Endothelial cell of umbilical vein (primary cell): ENCODE measurements around the gene MTG1. TPM values are rescaled to one million over a fixed set of nuclear protein-coding genes. Genes with fewer than 3 reads are reported as not detected.
"Not testable (repeated sequence)": the region's sequence is repeated elsewhere in the genome, so short reads cannot be mapped to it uniquely, and the experiment has no call there.

Source experiments
- BruUV-seq: library from RNA; stranded (reverse); fragments of 400-500 nt; replicated peaks from 2 replicates; lab custom pipeline; 2021; lab: Mats Ljungman, UMichigan
- CTCF ChIA-PET: fragments of 300-600, 350-600 bp; sonication (Branson Sonifier 250); formaldehyde crosslinking; loops from one replicate; lab custom pipeline; 2021; ENCODE audit warnings: antibody characterized with exemption, inconsistent platforms; lab: Charles Lee
- POLR2A ChIA-PET: fragments of 300-600, 350-600 bp; sonication (Branson Sonifier 250); formaldehyde crosslinking; loops from one replicate; lab custom pipeline; 2021; ENCODE audit warnings: antibody characterized with exemption, inconsistent platforms; lab: Charles Lee
- DNase-seq: peaks from one replicate; pipeline ENCODE4 v3.0.0-alpha.2; 2011; ENCODE audit warnings: low read depth, low spot score
- FAIRE-seq: peaks from 2 replicates; lab custom pipeline; 2011; peaks lifted over from hg19 to GRCh38; lab: Jason Lieb, UNC
- H2AFZ ChIP-seq: 2 replicates; pipeline ENCODE4 v1.6.0; 2012; ENCODE audit warnings: low read depth, low read length, control low read depth, inconsistent platforms
- H3K27ac ChIP-seq: 2 replicates; pipeline ENCODE4 v1.5.1; 2011; ENCODE audit warnings: low read depth, mild to moderate bottlenecking, control low read depth, low read length, moderate library complexity; ENCODE audit not compliant: insufficient read depth
- H3K27me3 ChIP-seq, 2 experiments: 2 replicates each; pipeline versions ENCODE4 v1.6.0 to v1.6.1; 2011; ENCODE audit warnings: low read length in 2 of 2, mixed read lengths in 1 of 2; ENCODE audit not compliant: control insufficient read depth in 2 of 2, insufficient read depth in 2 of 2
- H3K36me3 ChIP-seq, 2 experiments: 2 replicates in 1 of 2; 3 replicates in 1 of 2; pipeline ENCODE4 v1.5.1; 2011; ENCODE audit warnings: low read length in 2 of 2, mild to moderate bottlenecking in 1 of 2, moderate library complexity in 1 of 2; ENCODE audit not compliant: control insufficient read depth in 2 of 2, insufficient read depth in 2 of 2; ENCODE audit errors: extremely low read depth in 1 of 2
- H3K4me1 ChIP-seq: 3 replicates; pipeline ENCODE4 v1.5.1; 2011; ENCODE audit warnings: mild to moderate bottlenecking, low read length; ENCODE audit not compliant: control insufficient read depth, insufficient read depth; ENCODE audit errors: extremely low read depth
- H3K4me2 ChIP-seq: 2 replicates; pipeline ENCODE4 v1.6.1; 2011; ENCODE audit warnings: low read length, control low read depth, mixed read lengths; ENCODE audit not compliant: insufficient read depth
- H3K4me3 ChIP-seq, 3 experiments: fragments of 200-600 bp in 1 of 3; sonication (generic), shearing (Covaris generic) in 1 of 3; replicated peaks in 1 of 3; 2 replicates each; pipeline ENCODE4 v1.5.1; 2011 to 2016; ENCODE audit warnings: control low read depth in 3 of 3, low read length in 3 of 3, mild to moderate bottlenecking in 2 of 3, inconsistent platforms in 1 of 3, low read depth in 1 of 3, moderate library complexity in 1 of 3; ENCODE audit not compliant: insufficient read depth in 1 of 3
- H3K79me2 ChIP-seq: 2 replicates; pipeline ENCODE4 v1.6.0; 2012; ENCODE audit warnings: low read length, inconsistent platforms; ENCODE audit not compliant: control insufficient read depth, insufficient read depth
- H3K9ac ChIP-seq: replicated peaks from 2 replicates; pipeline ENCODE3; 2011; ENCODE audit warnings: low read length, control low read depth; ENCODE audit not compliant: insufficient read depth; ENCODE audit errors: extremely low read depth
- H3K9me1 ChIP-seq: replicated peaks from 3 replicates; pipeline ENCODE4 v1.6.0; 2011; ENCODE audit warnings: mild to moderate bottlenecking, low read length; ENCODE audit not compliant: control insufficient read depth, insufficient read depth; ENCODE audit errors: extremely low read depth
- H3K9me3 ChIP-seq: replicated peaks from 2 replicates; pipeline ENCODE4 v1.5.1; 2012; ENCODE audit warnings: low read length, inconsistent platforms; ENCODE audit not compliant: control insufficient read depth, insufficient read depth
- H4K20me1 ChIP-seq: replicated peaks from 2 replicates; pipeline ENCODE3; 2011; ENCODE audit warnings: mild to moderate bottlenecking, low read length; ENCODE audit not compliant: control insufficient read depth, insufficient read depth; ENCODE audit errors: extremely low read depth
- CTCF ChIP-seq, 2 donors: IDR thresholded peaks; 1 replicate in 1 of 2; 2 replicates in 1 of 2; pipeline ENCODE4 v1.5.1; 2011; ENCODE audit warnings: low read length in 2 of 2, mild to moderate bottlenecking in 2 of 2, moderate library complexity in 2 of 2, control low read depth in 1 of 2, inconsistent platforms in 1 of 2, low read depth in 1 of 2; ENCODE audit not compliant: insufficient read depth in 1 of 2; ENCODE audit errors: extremely low read depth in 1 of 2
- EZH2 ChIP-seq: IDR thresholded peaks from 2 replicates; pipeline ENCODE4 v1.6.1; 2012; ENCODE audit warnings: borderline replicate concordance, low read depth, mild to moderate bottlenecking, moderate library complexity, low read length, inconsistent platforms; ENCODE audit not compliant: severe bottlenecking
- FOS ChIP-seq: IDR thresholded peaks from 2 replicates; pipeline ENCODE4 v1.6.1; 2011; ENCODE audit warnings: mild to moderate bottlenecking, low read length, moderate library complexity, borderline replicate concordance; ENCODE audit not compliant: insufficient read depth
- GATA2 ChIP-seq: IDR thresholded peaks from 2 replicates; pipeline ENCODE4 v1.7.0; 2011; ENCODE audit warnings: low read depth, mild to moderate bottlenecking, moderate library complexity, mixed read lengths, low read length; ENCODE audit not compliant: insufficient read length, insufficient read depth
- MAX ChIP-seq: IDR thresholded peaks from 2 replicates; pipeline ENCODE4 v1.6.1; 2011; ENCODE audit not compliant: insufficient read depth, insufficient read length
- MYC ChIP-seq: IDR thresholded peaks from one replicate; pipeline ENCODE4 v1.6.1; 2011; ENCODE audit warnings: mild to moderate bottlenecking, low read depth, low read length
- POLR2A ChIP-seq: IDR thresholded peaks from 2 replicates; pipeline ENCODE4 v1.6.1; 2012; ENCODE audit warnings: low read depth, mild to moderate bottlenecking, control low read depth, low read length
- POLR2AphosphoS5 ChIP-seq: IDR thresholded peaks from 2 replicates; pipeline ENCODE4 v1.6.1; 2012; ENCODE audit warnings: low read depth, mild to moderate bottlenecking, control low read depth, low read length, moderate library complexity; ENCODE audit not compliant: insufficient read depth
- dilution Hi-C: fragments of 300-500 bp; cut with MboI; formaldehyde crosslinking; loops from one replicate; pipeline ENCODE4 v1.15.0; 2019; ENCODE audit warnings: low sequenced_read_pairs; ENCODE audit not compliant: extremely low pct_ligation_motif_present
- intact Hi-C: fragments of 100-400 bp; cut with micrococcal nuclease; formaldehyde crosslinking; loops from one replicate; pipeline ENCODE4 v1.10.0; 2022
- polyA plus RNA-seq, 4 experiments: library from polyadenylated mRNA; depleted of rRNA in 3 of 4; stranded (reverse) in 3 of 4; unstranded in 1 of 4; fragments of >200 nt; gene quantifications; 2 replicates each; pipeline versions ENCODE4 v1.2.1 to v1.2.3, GENCODE V29; 2011 to 2012; ENCODE audit warnings: missing spikeins in 1 of 4
- total RNA-seq: library from RNA; stranded (reverse); gene quantifications from 2 replicates; pipeline ENCODE4 v1.2.3, GENCODE V29; 2021

Gene MTG1
- total and polyA plus RNA-seq, 2 donors (not counting 3 experiments of a cell fraction or from before 2014, with no cell fraction given) = 66.5 to 91.6 TPM

GRCh38 chr10:133466683-133467275 is 72.8 kb downstream of the MTG1 start:
- dilution Hi-C loops = no loop called here
- H3K4me3 ChIP-seq = no peak overlapping the region
- H4K20me1 ChIP-seq = no peaks in the 10 kb centered on the region
- no peaks in the 10 kb centered on the region for H3K9me3 ChIP-seq
- no peak for TF ChIP-seq CTCF (IDR thresholded peaks at IDR 0.05; ENCODE audit: extremely low read depth in 1 of 2, insufficient read depth in 1 of 2, low read depth in 1 of 2, low read length in 2 of 2)
- TF ChIP-seq POLR2A = no peak
- no peak for TF ChIP-seq POLR2AphosphoS5
- no peak for TF ChIP-seq EZH2
- H3K9ac ChIP-seq = no peak overlapping the region
- BruUV-seq = no TSS peak
- no peak for FAIRE-seq
- H2AFZ ChIP-seq = no peak overlapping the region
- DNase-seq = no peak
- H3K79me2 ChIP-seq = no peaks in the 10 kb centered on the region
- no peaks in the 10 kb centered on the region for H3K36me3 ChIP-seq
- no peaks in the 10 kb centered on the region for H3K4me1 ChIP-seq
- H3K9me1 ChIP-seq = no peaks in the 10 kb centered on the region
- no peaks in the 10 kb centered on the region for H3K27me3 ChIP-seq
- ChIA-PET CTCF (no interaction called here), POLR2A (no interaction called here)
- intact Hi-C loops = no loop called here
- no peak overlapping the region for H3K4me2 ChIP-seq
- H3K27ac ChIP-seq = no peak overlapping the region

GRCh38 chr10:133467286-133467911 is 73.4 kb downstream of the MTG1 start:
- H3K27ac ChIP-seq = no peak overlapping the region
- H3K9ac ChIP-seq = no peak overlapping the region
- intact Hi-C loops (no loop called here), dilution Hi-C loops (no loop called here)
- FAIRE-seq = no peak
- no peaks in the 10 kb centered on the region for H3K9me1 ChIP-seq
- no peak overlapping the region for H3K4me2 ChIP-seq
- TF ChIP-seq POLR2A (no peak), GATA2 (no peak), FOS (no peak), EZH2 (no peak), MYC (no peak), MAX (no peak)
- ChIA-PET POLR2A (no interaction called here), CTCF (no interaction called here)
- no peak overlapping the region for H2AFZ ChIP-seq
- BruUV-seq = no TSS peak
- no peaks in the 10 kb centered on the region for H3K79me2 ChIP-seq
- no peak overlapping the region for H3K4me3 ChIP-seq
- DNase-seq = no peak
- H3K27me3 ChIP-seq = no peaks in the 10 kb centered on the region
- H3K9me3 ChIP-seq = no peaks in the 10 kb centered on the region
- no peaks in the 10 kb centered on the region for H4K20me1 ChIP-seq
- H3K36me3 ChIP-seq = no peaks in the 10 kb centered on the region
- H3K4me1 ChIP-seq = no peaks in the 10 kb centered on the region

GRCh38 chr10:133469205-133469604 is 75.2 kb downstream of the MTG1 start:
- intact Hi-C loops, H3K27ac ChIP-seq, H4K20me1 ChIP-seq, H2AFZ ChIP-seq, H3K9me1 ChIP-seq, dilution Hi-C loops, CTCF ChIA-PET, H3K36me3 ChIP-seq, BruUV-seq, POLR2A ChIA-PET, H3K4me3 ChIP-seq, H3K79me2 ChIP-seq, FAIRE-seq, H3K27me3 ChIP-seq, H3K4me1 ChIP-seq, H3K9me3 ChIP-seq, H3K4me2 ChIP-seq, H3K9ac ChIP-seq, DNase-seq: not testable (repeated sequence)
